Stimulated activated CD8-positive, alpha-beta memory T cell treated with anti-CD3 and anti-CD28 coated beads, Interleukin-15, amount 100 ng/mL, for 4 hours (primary cell): ENCODE measurements around the gene PTGIS.
A peak's percentile ranks its signal among the peaks of the same experiment; 100 is the strongest.
"Not testable (repeated sequence)": the region's sequence is repeated elsewhere in the genome, so short reads cannot be mapped to it uniquely, and the experiment has no call there.

Source experiments
- DNase-seq, 2 donors: peaks; one replicate each; pipeline ENCODE4 v3.0.0-alpha.2; 2020; ENCODE audit warnings: low read depth in 2 of 2

PTGIS gene

GRCh38 chr20:49567421-49568277, at the start of gene PTGIS:
Gene PTGIS (minus strand): TSS chr20:49568137. CDS start chr20:49568116, 21 bp downstream.
- DNase-seq = no peak

GRCh38 chr20:49617394-49617793, 49.5 kb upstream of the PTGIS start:
- DNase-seq = not testable (repeated sequence)

- no peak for DNase-seq
Measured at GRCh38 chr20:49616154-49617007, 48.4 kb upstream of the PTGIS start.

- DNase-seq = no peak
Measured at GRCh38 chr20:49615401-49616153, 47.6 kb upstream of the PTGIS start.

- DNase-seq = not testable (repeated sequence)
Measured at GRCh38 chr20:49615051-49615400, 47.1 kb upstream of the PTGIS start.

- no peak for DNase-seq
Measured at GRCh38 chr20:49614338-49615050, 46.6 kb upstream of the PTGIS start.

- no peak for DNase-seq
Measured at GRCh38 chr20:49612127-49612738, 44.3 kb upstream of the PTGIS start.

GRCh38 chr20:49611539-49612126, 43.7 kb upstream of the PTGIS start:
- not testable (repeated sequence) for DNase-seq

GRCh38 chr20:49610691-49611538, 43.0 kb upstream of the PTGIS start:
- DNase-seq = peak; percentile 35 to 46

GRCh38 chr20:49608752-49609670, 41.1 kb upstream of the PTGIS start:
- peak; percentile 43 to 55 for DNase-seq

- no peak for DNase-seq
Measured at GRCh38 chr20:49607568-49607967, 39.6 kb upstream of the PTGIS start.

- DNase-seq = no peak
Measured at GRCh38 chr20:49603209-49603627, 35.3 kb upstream of the PTGIS start.

GRCh38 chr20:49602345-49603208, 34.6 kb upstream of the PTGIS start:
- DNase-seq = no peak

- no peak for DNase-seq
Measured at GRCh38 chr20:49601153-49601924, 33.4 kb upstream of the PTGIS start.

GRCh38 chr20:49599746-49600113, 31.8 kb upstream of the PTGIS start:
- DNase-seq = no peak

GRCh38 chr20:49597825-49598395, 30.0 kb upstream of the PTGIS start:
- DNase-seq = no peak
